Astrocyte of the cerebellum (primary cell): ENCODE data around the gene LRRC43.
A peak's percentile ranks its signal among the peaks of the same experiment; 100 is the strongest.
"Not testable (repeated sequence)": the region's sequence is repeated elsewhere in the genome, so short reads cannot be mapped to it uniquely, and the experiment has no call there.

Experiments used
- DNase-seq: peaks from one replicate; pipeline ENCODE4 v3.0.0-alpha.2; 2011; ENCODE audit warnings: low read depth
- H3K4me3 ChIP-seq: 2 replicates; pipeline ENCODE4 v1.5.1; 2011; ENCODE audit warnings: mild to moderate bottlenecking, low read depth, low read length, moderate library complexity
- CTCF ChIP-seq: IDR thresholded peaks from 2 replicates; pipeline ENCODE4 v1.5.1; 2012; ENCODE audit warnings: low read length, low read depth, moderate library complexity, mild to moderate bottlenecking; ENCODE audit errors: missing control alignments
- in situ Hi-C: cut with HindIII; loops from 2 replicates; pipeline ENCODE4 v1.10.0; 2017; ENCODE audit warnings: low sequenced_read_pairs

LRRC43 gene

DNA sequence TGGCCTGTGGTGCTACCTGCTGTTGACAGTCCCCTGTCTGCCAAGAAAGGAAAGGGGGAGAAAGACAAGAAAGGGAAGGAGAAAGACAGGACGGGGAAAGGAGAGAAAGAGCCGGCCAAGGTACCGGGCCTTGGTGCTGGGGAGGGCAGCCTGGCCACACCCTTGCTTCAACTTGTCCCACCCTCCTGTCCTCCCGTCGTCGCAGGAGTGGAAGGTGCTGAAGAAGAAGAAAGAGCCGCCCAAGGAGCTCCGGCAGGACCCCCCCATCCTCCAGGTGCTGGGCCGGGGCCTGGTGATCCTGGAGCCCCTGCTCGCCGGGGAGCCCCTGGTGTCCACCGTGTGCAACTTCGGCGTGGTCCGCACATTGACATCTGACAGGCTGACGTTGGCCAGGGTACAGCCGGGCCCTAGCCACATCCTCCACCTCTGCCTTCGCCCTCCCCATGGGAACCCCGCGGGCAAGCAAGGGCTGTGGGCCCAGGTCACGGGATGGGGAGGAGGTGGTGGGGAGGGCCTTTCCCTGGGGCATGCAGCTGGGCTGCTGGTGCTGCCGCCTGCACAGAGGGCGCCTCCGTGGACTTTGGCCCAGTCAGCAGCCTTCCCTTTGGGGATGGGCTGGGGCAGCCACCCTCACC, 17.7 kb downstream of the LRRC43 start:
- peak; percentile 9 for TF ChIP-seq CTCF
- in situ Hi-C loops, result no loop called here
- no peak overlapping the region for H3K4me3 ChIP-seq
- DNase-seq, result no peak

GRCh38 chr12:122201381-122201780, 18.5 kb downstream of the LRRC43 start:
- no peak for DNase-seq
- TF ChIP-seq CTCF, result no peak
- in situ Hi-C loops, result no loop called here
- H3K4me3 ChIP-seq, result no peak overlapping the region

DNA sequence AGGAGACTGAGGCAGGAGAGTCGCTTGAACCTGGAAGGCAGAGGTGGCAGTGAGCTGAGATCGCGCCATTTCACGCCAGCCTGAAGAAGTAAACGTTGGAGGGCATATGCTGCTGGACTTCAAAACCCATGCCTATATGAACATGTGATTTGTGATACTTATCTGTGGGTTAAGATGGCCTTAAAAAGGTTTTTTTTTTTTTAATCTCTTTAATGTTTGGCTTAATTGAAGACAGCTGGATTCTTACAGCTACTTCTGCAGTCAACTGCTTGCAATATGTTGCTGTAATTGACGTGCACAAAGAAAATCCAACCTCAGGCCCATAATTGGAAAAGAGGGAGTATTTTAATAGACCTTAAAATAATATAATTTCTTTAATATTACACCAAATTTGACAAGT, 19.1 kb downstream of the LRRC43 start:
- no peak for DNase-seq
- no peak for TF ChIP-seq CTCF
- in situ Hi-C loops, result no loop called here
- H3K4me3 ChIP-seq, result no peak overlapping the region

GRCh38 chr12:122202811-122203210, 19.9 kb downstream of the LRRC43 start:
- H3K4me3 ChIP-seq, result peak overlapping the region; percentile 45
- in situ Hi-C loops, DNase-seq: not testable (repeated sequence)

DNA sequence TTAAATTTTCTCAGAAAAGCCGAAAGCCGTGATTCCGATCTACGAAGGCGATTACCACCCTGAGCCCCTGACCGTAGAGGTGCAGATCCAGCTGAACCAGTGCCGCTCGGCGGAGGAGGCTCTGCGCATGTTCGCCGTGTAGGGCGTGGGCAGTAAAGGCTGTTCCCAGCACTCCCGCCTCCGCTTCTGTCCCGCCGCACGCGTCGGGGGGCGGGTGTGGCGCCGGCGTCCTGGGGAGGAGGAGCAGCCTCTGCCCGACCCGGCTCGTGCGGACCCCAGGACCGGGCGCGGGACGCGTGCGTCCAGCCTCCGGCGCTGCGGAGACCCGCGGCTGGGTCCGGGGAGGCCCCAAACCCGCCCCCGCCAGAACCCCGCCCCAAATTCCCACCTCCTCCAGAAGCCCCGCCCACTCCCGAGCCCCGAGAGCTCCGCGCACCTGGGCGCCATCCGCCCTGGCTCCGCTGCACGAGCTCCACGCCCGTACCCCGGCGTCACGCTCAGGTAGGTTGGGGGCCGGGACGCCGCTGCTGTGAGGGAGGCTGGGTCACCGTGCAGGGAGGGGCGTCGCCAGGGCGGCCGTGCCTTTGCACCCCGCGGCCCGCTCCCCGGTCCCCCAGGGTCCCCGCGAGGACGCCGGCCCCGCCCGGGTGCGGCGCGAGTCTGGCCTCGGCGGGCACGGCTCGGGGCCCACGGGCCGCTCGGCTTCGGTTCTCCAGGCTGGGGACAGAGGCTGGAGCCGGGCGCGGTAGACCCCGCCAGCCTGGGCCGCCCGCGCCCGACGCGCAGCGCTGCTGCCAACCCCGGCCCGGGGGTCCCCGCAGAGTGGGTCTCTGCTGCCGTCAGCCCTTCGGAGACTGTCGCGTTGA, 20.6 kb downstream of the LRRC43 start, which contains the start of gene B3GNT4:
B3GNT4 (plus strand) TSS at position 409 of the 866 bp plus-strand sequence. CDS start 910 bp downstream, outside the sequence.
- H3K4me3 ChIP-seq, result peak within 1 kb of the TSS; percentile 45
- TF ChIP-seq CTCF, result no peak
- DNase-seq, result no peak
- in situ Hi-C loops, result no loop called here

- DNase-seq, result no peak
- in situ Hi-C loops, result no loop called here
Measured at GRCh38 chr12:122204167-122205052, 21.5 kb downstream of the LRRC43 start.

More at GRCh38 chr12:122204167-122205052, 21.5 kb downstream of the LRRC43 start:
- TF ChIP-seq CTCF, result no peak
- peak overlapping the region; percentile 45 for H3K4me3 ChIP-seq
